Measurements from ENCODE around the gene PRKCA. TPM values are rescaled to one million over a fixed set of nuclear protein-coding genes. Genes with fewer than 3 reads are reported as not detected.

The PRKCA gene
- total RNA-seq, 1 experiment from 2014 or later: 22.6 TPM

DNA sequence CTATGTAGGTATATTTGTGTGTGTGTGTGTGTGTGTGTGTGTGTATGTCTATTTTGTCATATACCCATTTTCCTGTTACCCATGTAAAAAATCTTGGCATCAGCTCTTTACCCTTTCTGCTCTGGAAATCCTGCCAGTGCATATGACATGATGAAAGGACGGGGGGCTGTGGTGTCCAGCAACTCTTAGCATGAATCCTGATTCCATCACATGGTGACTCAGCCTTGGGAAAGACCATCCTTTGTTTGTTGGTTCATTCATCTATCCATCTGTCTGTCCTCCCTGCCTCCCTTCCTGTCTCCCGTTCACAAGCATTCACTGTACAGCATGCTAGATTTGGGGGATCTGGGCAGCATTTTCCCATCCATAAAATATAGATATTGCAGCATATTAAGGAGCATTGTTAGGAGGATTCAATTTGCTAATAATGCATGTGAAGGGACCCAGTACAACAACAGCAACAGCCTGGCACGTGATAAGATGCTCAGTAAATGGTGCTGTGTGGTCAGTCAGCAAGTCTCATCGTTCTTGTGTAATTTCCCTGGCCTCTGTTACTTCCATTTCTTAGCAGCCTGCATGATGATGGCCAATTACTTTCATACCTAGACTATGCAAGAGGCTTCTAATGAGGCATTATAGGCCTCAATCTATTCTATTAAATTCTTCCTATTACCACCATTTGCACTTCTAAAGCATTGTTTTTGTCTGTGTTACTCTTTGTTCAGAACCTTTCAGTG lies 191.0 kb downstream of the PRKCA start:
- H2AFZ ChIP-seq (ENCODE audit: low read length): no peak overlapping the region
- TF ChIP-seq EZH2phosphoT487 (IDR thresholded peaks at IDR 0.05; ENCODE audit: borderline replicate concordance, low read length): no peak
- peak overlapping the region; percentile 84 for H3K27ac ChIP-seq (ENCODE audit: low read length)
- H3K9ac ChIP-seq (ENCODE audit: low read length): peak overlapping the region; percentile 36
- H3K9me2 ChIP-seq (replicated peaks; ENCODE audit: low read length): no peaks in the 10 kb centered on the region
- intact Hi-C loops (cut with micrococcal nuclease): no loop called here
- peaks cover 9% of the 10 kb centered on the region for H3F3A ChIP-seq (ENCODE audit: low read length, unreplicated experiment)
- ATAC-seq (peak; percentile 46), DNase-seq (peak; percentile 56)
- ChIA-PET POLR2A (ENCODE audit: unreplicated experiment) (no interaction called here), CTCF (no interaction called here)
- peaks cover 9% of the 10 kb centered on the region for H3K79me2 ChIP-seq (ENCODE audit: low read length)
- no TSS peak for BruUV-seq (replicated peaks)
- H3K36me3 ChIP-seq (ENCODE audit: low read depth, low read length): 0 out of 2 replicates have a peak, but pooled peaks cover 3% of the 10 kb centered on the region
- peak overlapping the region; percentile 59 for H3K4me2 ChIP-seq (ENCODE audit: low read length)
- H4K20me1 ChIP-seq (ENCODE audit: low read length): no peaks in the 10 kb centered on the region
- H3K9me3 ChIP-seq (ENCODE audit: low read length): no peaks in the 10 kb centered on the region
- peaks cover 28% of the 10 kb centered on the region for H3K4me1 ChIP-seq (ENCODE audit: insufficient read depth, low read length)
- H3K4me3 ChIP-seq (ENCODE audit: low read length): no peak overlapping the region
- H3K27me3 ChIP-seq (ENCODE audit: low read length): no peaks in the 10 kb centered on the region

DNA sequence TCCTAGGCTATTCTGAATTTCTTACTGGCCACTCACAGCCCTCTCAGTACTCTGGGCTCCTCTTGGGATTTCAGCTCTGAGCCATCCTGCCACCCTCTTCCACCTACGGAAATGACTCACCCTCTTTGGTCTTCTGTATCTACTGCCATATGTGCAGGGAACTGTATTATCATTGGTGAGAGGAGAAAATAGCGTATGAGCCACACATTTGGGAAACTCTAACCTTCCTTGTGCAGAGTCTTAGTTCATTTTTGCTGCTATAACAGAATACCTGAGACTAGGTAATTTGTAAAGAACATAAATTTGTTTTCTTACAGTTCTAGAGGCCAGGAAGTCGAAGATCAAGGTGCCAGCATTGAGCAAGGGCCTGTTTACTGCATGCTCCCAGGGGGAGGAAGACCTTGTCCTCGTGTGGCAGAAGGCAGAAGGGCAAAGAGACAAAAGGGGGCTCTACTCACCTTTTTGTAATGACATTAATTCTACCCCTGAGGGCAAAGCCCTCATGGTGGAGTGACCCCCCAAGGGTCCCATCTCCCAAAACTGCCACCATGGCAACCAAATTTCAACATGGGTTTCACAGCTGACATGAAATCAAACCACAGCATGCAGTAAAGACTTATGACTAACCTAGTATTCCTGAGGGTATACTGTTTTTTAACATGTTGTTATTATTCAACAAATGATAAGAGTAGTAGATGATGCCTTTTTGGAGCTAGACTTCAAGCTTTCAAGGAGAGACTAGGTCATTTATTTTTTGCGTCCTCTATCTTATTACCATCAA lies 191.8 kb downstream of the PRKCA start:
- peaks cover 9% of the 10 kb centered on the region for H3F3A ChIP-seq (ENCODE audit: low read length, unreplicated experiment)
- H3K9me2 ChIP-seq (replicated peaks; ENCODE audit: low read length): no peaks in the 10 kb centered on the region
- peaks cover 28% of the 10 kb centered on the region for H3K4me1 ChIP-seq (ENCODE audit: insufficient read depth, low read length)
- peak overlapping the region; percentile 36 for H3K9ac ChIP-seq (ENCODE audit: low read length)
- H3K79me2 ChIP-seq (ENCODE audit: low read length): peaks cover 9% of the 10 kb centered on the region
- intact Hi-C loops (cut with micrococcal nuclease): no loop called here
- no peaks in the 10 kb centered on the region for H4K20me1 ChIP-seq (ENCODE audit: low read length)
- ATAC-seq: peak; percentile 100
- H3K36me3 ChIP-seq (ENCODE audit: low read depth, low read length): 0 out of 2 replicates have a peak, but pooled peaks cover 3% of the 10 kb centered on the region
- no peaks in the 10 kb centered on the region for H3K27me3 ChIP-seq (ENCODE audit: low read length)
- H3K9me3 ChIP-seq (ENCODE audit: low read length): no peaks in the 10 kb centered on the region
- peak; percentile 92 for DNase-seq
- no TSS peak for BruUV-seq (replicated peaks)
- H3K4me2 ChIP-seq (ENCODE audit: low read length): peak overlapping the region; percentile 59
- peak overlapping the region; percentile 84 for H3K27ac ChIP-seq (ENCODE audit: low read length)
- no peak overlapping the region for H2AFZ ChIP-seq (ENCODE audit: low read length)
- POLR2A ChIA-PET (ENCODE audit: unreplicated experiment): no interaction called here
- TF ChIP-seq EZH2phosphoT487 (IDR thresholded peaks at IDR 0.05; ENCODE audit: borderline replicate concordance, low read length) (no peak), CTCF (conservative IDR thresholded peaks at IDR 0.05; ENCODE audit: low read depth, low read length) (no peak), EZH2 (IDR thresholded peaks at IDR 0.05; ENCODE audit: low read length, unreplicated experiment) (no peak)
- CTCF ChIA-PET: no interaction called here
- H3K4me3 ChIP-seq (ENCODE audit: low read length): no peak overlapping the region

GRCh38 chr17:66495035-66495434 lies 192.6 kb downstream of the PRKCA start:
- peaks cover 28% of the 10 kb centered on the region for H3K4me1 ChIP-seq (ENCODE audit: insufficient read depth, low read length)
- H3F3A ChIP-seq (ENCODE audit: low read length, unreplicated experiment): peaks cover 9% of the 10 kb centered on the region
- H3K36me3 ChIP-seq (ENCODE audit: low read depth, low read length): 0 out of 2 replicates have a peak, but pooled peaks cover 3% of the 10 kb centered on the region
- no peak overlapping the region for H3K4me3 ChIP-seq (ENCODE audit: low read length)
- ChIA-PET POLR2A (ENCODE audit: unreplicated experiment) (no interaction called here), CTCF (no interaction called here)
- H3K79me2 ChIP-seq (ENCODE audit: low read length): peaks cover 13% of the 10 kb centered on the region
- H3K27me3 ChIP-seq (ENCODE audit: low read length): no peaks in the 10 kb centered on the region
- no peaks in the 10 kb centered on the region for H3K9me3 ChIP-seq (ENCODE audit: low read length)
- no peak overlapping the region for H3K4me2 ChIP-seq (ENCODE audit: low read length)
- no peaks in the 10 kb centered on the region for H3K9me2 ChIP-seq (replicated peaks; ENCODE audit: low read length)
- DNase-seq (no peak), ATAC-seq (no peak)
- H4K20me1 ChIP-seq (ENCODE audit: low read length): no peaks in the 10 kb centered on the region
- H3K27ac ChIP-seq (ENCODE audit: low read length): no peak overlapping the region
- BruUV-seq (replicated peaks): no TSS peak
- H2AFZ ChIP-seq (ENCODE audit: low read length): no peak overlapping the region
- intact Hi-C loops (cut with micrococcal nuclease): no loop called here
- no peak overlapping the region for H3K9ac ChIP-seq (ENCODE audit: low read length)
- TF ChIP-seq EZH2phosphoT487 (IDR thresholded peaks at IDR 0.05; ENCODE audit: borderline replicate concordance, low read length) (no peak), CTCF (conservative IDR thresholded peaks at IDR 0.05; ENCODE audit: low read depth, low read length) (no peak), EZH2 (IDR thresholded peaks at IDR 0.05; ENCODE audit: low read length, unreplicated experiment) (no peak)
